Chondrocyte (in vitro differentiated cells): ENCODE measurements around the gene CFAP100. TPM values are rescaled to one million over a fixed set of nuclear protein-coding genes. Genes with fewer than 3 reads are reported as not detected.

Experiments used
- DNase-seq: peaks from one replicate; pipeline ENCODE4 v3.0.0; 2021; ENCODE audit warnings: mixed read lengths, low spot score
- H3K27ac Mint-ChIP-seq: one replicate; pipeline ENCODE4 v1.8.0; 2021; ENCODE audit warnings: mild to moderate bottlenecking, moderate library complexity, mixed read lengths; ENCODE audit not compliant: unreplicated experiment
- H3K27me3 Mint-ChIP-seq: 2 replicates; pipeline ENCODE4 v1.8.0; 2021; ENCODE audit warnings: low read depth, mixed read lengths
- H3K36me3 Mint-ChIP-seq: 2 replicates; pipeline ENCODE4 v1.8.0; 2021; ENCODE audit warnings: low read depth, mixed read lengths
- H3K4me1 Mint-ChIP-seq: 2 replicates; pipeline ENCODE4 v1.8.0; 2021; ENCODE audit warnings: low read depth, mild to moderate bottlenecking, mixed read lengths
- H3K4me3 Mint-ChIP-seq: one replicate; pipeline ENCODE4 v1.8.0; 2021; ENCODE audit warnings: mild to moderate bottlenecking, moderate library complexity, mixed read lengths; ENCODE audit not compliant: unreplicated experiment
- H3K9me3 Mint-ChIP-seq: 2 replicates; pipeline ENCODE4 v1.8.0; 2021; ENCODE audit warnings: low read depth, mixed read lengths
- total RNA-seq: library from RNA; stranded (reverse); gene quantifications from 3 replicates; pipeline ENCODE4 v1.2.1, GENCODE V29; 2021
- TF ChIP-seq, protein P1 (sequence below): fragments of 200-600 bp; sonication (generic); IDR thresholded peaks from 2 replicates; pipeline ENCODE4 v1.5.0; 2021; ENCODE audit warnings: antibody characterized with exemption, mild to moderate bottlenecking, moderate library complexity

Gene CFAP100
- total RNA-seq, 1 donor from 2014 or later = not detected

DNA sequence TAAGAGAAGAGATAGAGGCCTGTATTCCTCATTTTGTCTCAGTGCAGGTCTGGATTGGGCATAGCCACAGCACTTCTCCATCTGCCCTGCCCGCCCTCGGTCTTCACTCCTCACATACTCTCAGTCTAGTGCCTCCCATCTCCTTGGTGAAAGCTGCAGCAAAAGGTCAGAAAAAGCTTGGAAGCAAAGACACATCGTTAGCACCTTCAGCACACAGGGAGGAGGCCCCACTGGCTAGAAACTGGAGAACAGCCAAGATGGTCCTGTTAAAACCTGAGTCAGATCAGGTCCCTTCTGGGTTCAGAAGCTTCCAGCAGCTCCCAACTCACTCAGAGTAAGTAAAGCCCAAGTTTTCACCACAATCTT, 35.9 kb upstream of the CFAP100 start:
- H3K4me3 Mint-ChIP-seq = no peak overlapping the region
- DNase-seq = peak; percentile 28
- H3K36me3 Mint-ChIP-seq = no peaks in the 10 kb centered on the region
- no peaks in the 10 kb centered on the region for H3K9me3 Mint-ChIP-seq
- peaks cover 20% of the 10 kb centered on the region for H3K4me1 Mint-ChIP-seq
- H3K27ac Mint-ChIP-seq = no peak overlapping the region
- H3K27me3 Mint-ChIP-seq = peaks cover 42% of the 10 kb centered on the region
- TF ChIP-seq, protein P1, sequence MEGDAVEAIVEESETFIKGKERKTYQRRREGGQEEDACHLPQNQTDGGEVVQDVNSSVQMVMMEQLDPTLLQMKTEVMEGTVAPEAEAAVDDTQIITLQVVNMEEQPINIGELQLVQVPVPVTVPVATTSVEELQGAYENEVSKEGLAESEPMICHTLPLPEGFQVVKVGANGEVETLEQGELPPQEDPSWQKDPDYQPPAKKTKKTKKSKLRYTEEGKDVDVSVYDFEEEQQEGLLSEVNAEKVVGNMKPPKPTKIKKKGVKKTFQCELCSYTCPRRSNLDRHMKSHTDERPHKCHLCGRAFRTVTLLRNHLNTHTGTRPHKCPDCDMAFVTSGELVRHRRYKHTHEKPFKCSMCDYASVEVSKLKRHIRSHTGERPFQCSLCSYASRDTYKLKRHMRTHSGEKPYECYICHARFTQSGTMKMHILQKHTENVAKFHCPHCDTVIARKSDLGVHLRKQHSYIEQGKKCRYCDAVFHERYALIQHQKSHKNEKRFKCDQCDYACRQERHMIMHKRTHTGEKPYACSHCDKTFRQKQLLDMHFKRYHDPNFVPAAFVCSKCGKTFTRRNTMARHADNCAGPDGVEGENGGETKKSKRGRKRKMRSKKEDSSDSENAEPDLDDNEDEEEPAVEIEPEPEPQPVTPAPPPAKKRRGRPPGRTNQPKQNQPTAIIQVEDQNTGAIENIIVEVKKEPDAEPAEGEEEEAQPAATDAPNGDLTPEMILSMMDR = no peak

DNA sequence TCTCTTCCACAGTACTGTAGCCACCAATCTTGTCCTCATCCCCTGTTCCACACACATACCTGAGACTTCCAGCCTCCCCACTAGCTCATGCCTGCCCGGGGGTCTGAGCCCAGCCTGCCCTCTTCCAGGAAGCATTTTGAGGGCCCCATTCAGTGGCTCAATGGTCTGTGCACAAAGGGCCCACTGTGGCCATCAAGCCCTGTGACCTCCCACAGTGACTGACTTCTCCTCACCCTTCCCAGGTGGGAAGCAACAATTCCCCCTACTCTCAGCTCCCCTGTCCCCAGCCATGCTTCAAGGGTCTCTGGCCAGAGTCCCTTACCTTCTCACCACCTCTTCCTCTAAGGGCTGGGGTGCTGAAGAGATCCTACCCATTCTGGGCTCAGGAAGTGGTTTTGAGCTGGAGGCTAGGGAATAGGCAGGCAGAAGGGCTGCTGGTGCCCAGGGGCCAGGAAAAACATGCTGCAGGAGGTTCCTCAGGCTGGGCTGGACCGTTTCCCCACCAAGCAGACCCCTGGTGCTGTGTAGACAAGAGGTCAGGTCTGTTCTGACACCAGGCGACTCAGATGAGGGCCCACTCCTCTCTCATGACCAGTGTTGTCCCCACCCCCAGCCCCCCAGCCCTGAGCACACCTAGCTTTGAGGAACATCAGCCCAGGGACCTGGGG, 34.5 kb upstream of the CFAP100 start:
- H3K4me1 Mint-ChIP-seq = peaks cover 20% of the 10 kb centered on the region

DNA sequence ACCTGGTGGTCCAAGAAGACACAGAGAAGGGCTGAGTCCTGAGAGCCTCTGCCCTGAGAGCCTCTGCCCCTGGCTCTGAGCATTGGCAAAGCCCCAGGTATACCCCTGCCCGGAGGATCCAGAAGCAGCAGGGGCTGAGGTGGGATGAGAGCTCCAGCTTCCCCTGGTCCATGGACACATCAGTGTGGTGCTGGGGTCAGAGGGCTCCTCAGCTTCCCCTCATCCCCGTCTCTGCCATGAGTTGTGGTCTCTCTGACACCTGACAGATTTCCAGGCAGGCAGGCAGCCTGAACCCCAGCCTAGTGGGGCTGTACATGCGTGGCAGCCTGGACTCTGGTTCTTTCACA, 34.0 kb upstream of the CFAP100 start:
- Mint-ChIP-seq H3K4me3 (no peak overlapping the region), H3K9me3 (no peaks in the 10 kb centered on the region), H3K4me1 (peaks cover 15% of the 10 kb centered on the region), H3K27me3 (peaks cover 42% of the 10 kb centered on the region), H3K27ac (no peak overlapping the region), H3K36me3 (no peaks in the 10 kb centered on the region)
- no peak for DNase-seq
- TF ChIP-seq, protein P1 = no peak

More for the DNA sequence above, 34.5 kb upstream of the CFAP100 start:
- Mint-ChIP-seq H3K27me3 (peaks cover 42% of the 10 kb centered on the region), H3K4me3 (no peak overlapping the region), H3K36me3 (no peaks in the 10 kb centered on the region), H3K9me3 (no peaks in the 10 kb centered on the region), H3K27ac (no peak overlapping the region)
- TF ChIP-seq, protein P1 = no peak
- peak; percentile 66 for DNase-seq

DNA sequence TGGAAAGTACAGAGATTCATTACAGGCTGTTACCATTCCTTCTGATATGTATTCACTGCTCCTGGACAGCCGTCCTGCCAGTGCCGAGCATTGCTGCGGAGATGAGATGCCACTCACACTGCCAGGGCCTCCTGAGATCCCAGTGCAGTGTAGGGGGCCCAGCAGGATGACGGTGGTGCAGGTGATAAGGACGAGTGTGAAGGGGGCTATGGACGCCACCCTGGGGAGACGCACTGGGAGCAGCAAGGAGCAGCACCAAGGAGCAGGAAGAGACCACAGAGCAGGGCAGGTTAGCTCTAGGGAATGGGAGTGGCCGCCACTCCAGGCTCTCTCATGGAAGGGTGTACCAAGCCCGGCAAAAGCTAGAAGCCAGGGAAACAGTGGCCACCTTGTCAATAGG, 33.5 kb upstream of the CFAP100 start:
- H3K4me1 Mint-ChIP-seq = peaks cover 12% of the 10 kb centered on the region
- no peak overlapping the region for H3K4me3 Mint-ChIP-seq
- no peaks in the 10 kb centered on the region for H3K9me3 Mint-ChIP-seq
- TF ChIP-seq, protein P1 = no peak
- H3K27me3 Mint-ChIP-seq = peaks cover 42% of the 10 kb centered on the region
- H3K36me3 Mint-ChIP-seq = no peaks in the 10 kb centered on the region
- peak; percentile 65 for DNase-seq
- H3K27ac Mint-ChIP-seq = no peak overlapping the region

DNA sequence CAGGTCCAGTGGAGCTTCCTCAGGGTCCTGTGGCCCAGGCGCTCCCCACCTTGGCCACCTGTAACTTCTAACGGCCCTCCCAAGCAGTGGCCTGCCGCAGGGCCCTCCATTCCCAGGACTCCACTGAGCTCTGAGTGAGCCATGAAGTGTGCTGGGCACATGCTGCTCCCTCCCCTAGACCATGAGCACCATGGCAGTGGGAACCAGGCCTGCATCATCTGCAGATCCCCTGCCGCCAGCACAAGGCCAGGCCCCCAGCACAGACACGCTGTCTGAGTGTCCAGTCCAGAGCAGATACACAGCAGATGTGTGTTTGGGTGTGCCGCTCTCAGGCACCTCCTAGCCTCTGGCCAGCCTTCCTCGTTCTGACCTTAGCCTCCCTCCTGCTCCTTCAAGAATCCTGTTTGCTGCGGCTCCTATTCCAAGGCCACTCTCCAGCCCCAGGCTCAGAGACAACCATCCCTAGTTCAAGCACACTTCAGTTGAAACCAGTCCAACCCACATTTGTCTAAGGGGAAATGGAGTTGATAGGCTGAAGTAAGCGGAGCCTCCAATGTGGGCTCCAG, 30.5 kb upstream of the CFAP100 start:
- TF ChIP-seq, protein P1 = no peak
- no peaks in the 10 kb centered on the region for H3K4me1 Mint-ChIP-seq
- H3K27ac Mint-ChIP-seq = no peak overlapping the region
- peaks cover 31% of the 10 kb centered on the region for H3K27me3 Mint-ChIP-seq
- H3K4me3 Mint-ChIP-seq = no peak overlapping the region
- peak; percentile 71 for DNase-seq
- H3K9me3 Mint-ChIP-seq = no peaks in the 10 kb centered on the region
- no peaks in the 10 kb centered on the region for H3K36me3 Mint-ChIP-seq
